ENCODE measurements around the gene FAM111A. TPM values are rescaled to one million over a fixed set of nuclear protein-coding genes. Genes with fewer than 3 reads are reported as not detected.

FAM111A gene
- total and polyA plus RNA-seq, 4 donors: 14.9 to 73.3 (median 39.4) TPM

- Histone ChIP-seq H3K36me3 (ENCODE audit: control insufficient read depth in 4 of 4, insufficient read depth in 4 of 4, low read length in 4 of 4) (peaks cover 0 to 78% (median 44%) of the 10 kb centered on the region in 4 donors), H3K27ac (ENCODE audit: low read depth in 1 of 2, low read length in 1 of 2) (peak overlapping the region in 1 of 2 donors; percentile 17), H3K27me3 (ENCODE audit: control insufficient read depth in 3 of 3, insufficient read depth in 3 of 3, low read length in 2 of 3) (no peaks in the 10 kb centered on the region), H3K9ac (ENCODE audit: insufficient read depth in 1 of 2, low read length in 2 of 2) (no peak overlapping the region), H3K4me3 (no peak overlapping the region), H3K9me3 (ENCODE audit: control insufficient read depth in 4 of 4, insufficient read depth in 3 of 4, low read length in 3 of 4) (no peaks in the 10 kb centered on the region), H3K4me1 (ENCODE audit: control insufficient read depth in 5 of 5, insufficient read depth in 5 of 5, low read length in 5 of 5) (peaks cover 0 to 45% (median 35%) of the 10 kb centered on the region in 5 donors)
- 83 to 87% methylated on average over 4 of the region's 4 CpGs for WGBS, 2 donors
- ATAC-seq (ENCODE audit: insufficient read depth, low FRiP score): no peak
- no peak for DNase-seq
- TF ChIP-seq CTCF (IDR thresholded peaks at IDR 0.05; ENCODE audit: control extremely low read depth, extremely low read depth): no peak
Observed at GRCh38 chr11:59191095-59191494, 48.4 kb downstream of the FAM111A start.

DNA sequence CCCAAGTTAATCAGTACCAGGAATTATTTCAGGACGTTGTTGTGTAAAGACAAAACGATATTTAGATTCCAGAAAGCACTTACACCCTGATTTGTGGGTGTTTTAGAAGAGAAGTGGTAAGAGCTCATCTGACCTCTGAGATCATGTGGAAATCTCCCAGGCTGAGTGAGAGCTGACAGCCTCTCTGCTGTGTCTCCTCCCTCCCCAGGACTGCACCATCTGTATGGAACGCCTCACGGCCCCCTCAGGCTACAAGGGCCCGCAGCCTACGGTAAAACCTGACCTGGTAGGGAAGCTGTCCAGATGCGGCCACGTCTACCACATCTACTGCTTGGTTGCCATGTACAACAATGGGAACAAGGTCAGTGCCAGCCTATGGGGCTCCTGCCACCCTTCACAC, 49.2 kb downstream of the FAM111A start:
- WGBS, 2 donors: 79 to 86% methylated on average over 8 of the region's 8 CpGs
- DNase-seq: no peak

DNA sequence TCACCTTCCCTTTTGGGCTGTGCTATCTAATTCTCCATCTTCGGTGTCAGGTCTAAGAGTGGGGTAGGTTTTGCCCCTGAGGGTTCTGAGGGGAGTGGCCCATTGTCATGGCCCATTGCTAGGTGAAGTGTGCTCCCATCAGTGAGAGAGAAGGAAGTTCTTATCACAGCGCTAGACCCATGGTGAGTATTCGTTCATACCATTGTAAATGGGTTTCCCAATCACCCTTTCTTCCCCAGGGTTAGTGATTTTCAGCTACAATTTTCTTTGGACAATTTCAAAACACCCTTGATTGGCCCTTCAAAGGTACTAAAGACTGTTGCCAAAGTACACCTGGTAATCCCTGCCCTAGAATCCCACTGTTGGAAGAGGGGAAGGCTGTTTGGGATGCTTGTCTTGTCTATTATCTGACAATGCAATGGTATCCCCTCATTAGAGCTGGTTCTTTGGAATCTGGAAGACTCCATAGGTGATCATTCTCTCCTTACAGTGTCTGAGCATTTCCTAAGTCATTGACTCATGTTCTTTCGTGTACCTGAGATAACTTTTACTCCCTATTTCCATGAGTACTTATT, 49.9 kb downstream of the FAM111A start:
- Histone ChIP-seq H3K36me3 (ENCODE audit: control insufficient read depth in 4 of 4, insufficient read depth in 4 of 4, low read length in 4 of 4) (peaks cover 0 to 90% (median 50%) of the 10 kb centered on the region in 4 donors), H3K4me3 (no peak overlapping the region), H3K27ac (ENCODE audit: low read depth in 1 of 2, low read length in 1 of 2) (peak overlapping the region in 1 of 2 donors; percentile 15), H3K4me1 (ENCODE audit: control insufficient read depth in 5 of 5, insufficient read depth in 5 of 5, low read length in 5 of 5) (peaks cover 0 to 39% (median 34%) of the 10 kb centered on the region in 5 donors), H3K27me3 (ENCODE audit: control insufficient read depth in 3 of 3, insufficient read depth in 3 of 3, low read length in 2 of 3) (no peaks in the 10 kb centered on the region), H3K9me3 (ENCODE audit: control insufficient read depth in 4 of 4, insufficient read depth in 3 of 4, low read length in 3 of 4) (no peaks in the 10 kb centered on the region), H3K9ac (ENCODE audit: insufficient read depth in 1 of 2, low read length in 2 of 2) (no peak overlapping the region)
- no peak for TF ChIP-seq CTCF (IDR thresholded peaks at IDR 0.05; ENCODE audit: control extremely low read depth, extremely low read depth)
- 74 to 87% methylated on average over 4 of the region's 4 CpGs for WGBS, 2 donors
- ATAC-seq (ENCODE audit: insufficient read depth, low FRiP score) (no peak), DNase-seq (no peak)

More for the DNA sequence above, 49.2 kb downstream of the FAM111A start:
- Histone ChIP-seq H3K9ac (ENCODE audit: insufficient read depth in 1 of 2, low read length in 2 of 2) (no peak overlapping the region), H3K4me3 (no peak overlapping the region), H3K9me3 (ENCODE audit: control insufficient read depth in 4 of 4, insufficient read depth in 3 of 4, low read length in 3 of 4) (no peaks in the 10 kb centered on the region), H3K4me1 (ENCODE audit: control insufficient read depth in 5 of 5, insufficient read depth in 5 of 5, low read length in 5 of 5) (peaks cover 0 to 40% (median 27%) of the 10 kb centered on the region in 5 donors), H3K27ac (ENCODE audit: low read depth in 1 of 2, low read length in 1 of 2) (peak overlapping the region in 1 of 2 donors; percentile 15), H3K36me3 (ENCODE audit: control insufficient read depth in 4 of 4, insufficient read depth in 4 of 4, low read length in 4 of 4) (peaks cover 0 to 86% (median 48%) of the 10 kb centered on the region in 4 donors), H3K27me3 (ENCODE audit: control insufficient read depth in 3 of 3, insufficient read depth in 3 of 3, low read length in 2 of 3) (no peaks in the 10 kb centered on the region)
- TF ChIP-seq CTCF (IDR thresholded peaks at IDR 0.05; ENCODE audit: control extremely low read depth, extremely low read depth): no peak
- ATAC-seq (ENCODE audit: insufficient read depth, low FRiP score): no peak

Measured in lung (tissue), 12 donors.